GM21390 (cell line): ENCODE measurements around the gene MICAL1.
A peak's percentile ranks its signal among the peaks of the same experiment; 100 is the strongest.

Experiments
- ATAC-seq: cut with Tn5 transposase; IDR thresholded peaks from one replicate; pipeline ENCODE4 v1.9.1; 2021; ENCODE audit not compliant: unreplicated experiment

The MICAL1 gene

GRCh38 chr6:109455437-109456110 lies at the start of gene MICAL1:
Gene MICAL1, minus strand, starts transcription at chr6:109455772. Its CDS starts 1,576 bp downstream, at chr6:109454196.
- ATAC-seq, result peak; percentile 56

- ATAC-seq, result no peak
Measured at GRCh38 chr6:109503327-109504224, 48.0 kb upstream of the MICAL1 start.

DNA sequence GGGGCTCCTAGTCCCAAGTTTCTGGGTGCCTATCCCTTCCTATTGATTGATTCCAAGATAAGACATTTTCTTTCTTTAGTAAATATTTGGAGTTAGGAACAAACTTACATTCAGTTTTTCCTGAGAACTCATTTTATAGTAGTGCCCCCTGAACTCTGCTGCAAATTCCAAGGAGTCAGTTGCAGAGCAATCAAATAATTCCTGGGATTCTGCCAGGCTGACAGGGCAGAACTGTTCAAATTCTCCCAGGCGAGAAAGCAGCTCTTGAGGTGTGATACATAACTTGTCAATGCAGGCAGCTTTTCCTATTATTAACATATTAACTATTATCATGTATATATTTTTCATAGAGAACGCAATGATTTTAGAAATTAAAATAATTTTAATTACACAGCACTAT lies 43.4 kb upstream of the MICAL1 start:
- ATAC-seq, result no peak

DNA sequence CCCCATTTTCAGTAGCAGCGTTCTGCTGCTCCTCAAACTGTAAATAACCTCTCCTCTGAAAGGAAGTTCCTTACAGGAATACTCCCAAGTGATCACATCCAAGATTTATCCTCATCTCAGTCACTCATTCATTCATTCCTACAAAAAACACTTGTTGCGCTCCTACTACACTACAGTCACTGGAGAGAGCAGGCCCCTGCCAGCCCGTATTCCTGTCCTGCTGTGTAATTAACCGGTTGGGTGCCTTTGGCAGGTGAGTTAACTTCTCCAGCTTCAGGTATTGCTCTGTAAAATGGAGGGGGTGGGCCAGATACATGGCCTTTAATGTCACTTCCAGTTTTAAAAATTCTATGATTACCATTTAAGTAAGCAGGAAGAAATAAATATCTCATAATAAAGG lies 42.5 kb upstream of the MICAL1 start:
- no peak for ATAC-seq

DNA sequence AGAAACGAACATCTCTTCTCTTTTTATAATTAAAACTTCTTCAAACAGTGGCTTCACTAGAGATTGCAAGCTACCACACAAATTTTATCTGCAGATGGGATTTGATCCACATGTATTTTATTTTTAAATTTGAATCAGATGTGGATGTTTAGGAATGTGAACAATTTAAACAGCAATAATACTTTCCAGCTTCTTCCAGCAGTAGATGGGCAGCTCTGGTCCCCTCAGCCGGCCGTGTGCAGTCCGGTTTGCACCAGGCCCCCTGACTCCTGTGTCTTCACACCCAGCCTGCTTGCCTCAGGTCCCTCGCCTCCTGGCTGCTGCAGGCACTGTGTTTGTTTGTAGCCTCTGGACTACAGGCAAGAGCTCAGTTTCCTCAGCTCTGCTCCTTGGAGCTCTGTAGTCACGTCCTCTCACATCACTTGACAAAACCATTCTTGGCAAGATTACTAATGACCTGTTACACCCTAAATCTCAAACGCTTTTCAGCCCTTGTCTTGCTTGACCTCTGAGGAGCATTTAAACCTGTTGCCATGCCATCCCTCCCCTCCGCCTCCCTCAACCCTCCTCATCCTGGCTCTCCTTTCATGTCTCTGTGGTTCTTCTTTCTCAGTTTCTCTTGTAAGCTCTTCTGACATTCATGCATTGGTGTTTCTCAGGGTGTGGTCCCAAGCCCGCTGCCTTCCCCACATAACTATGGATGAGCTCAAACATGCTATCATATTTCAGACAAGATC lies 40.6 kb upstream of the MICAL1 start:
- no peak for ATAC-seq

- ATAC-seq, result no peak
Measured at GRCh38 chr6:109493865-109494264, 38.3 kb upstream of the MICAL1 start.

GRCh38 chr6:109491207-109491938 lies 35.8 kb upstream of the MICAL1 start:
- ATAC-seq, result no peak

GRCh38 chr6:109490713-109491112 lies 35.1 kb upstream of the MICAL1 start:
- ATAC-seq, result no peak

- ATAC-seq, result no peak
Measured at GRCh38 chr6:109488001-109488400, 32.4 kb upstream of the MICAL1 start.

- ATAC-seq, result no peak
Measured at GRCh38 chr6:109486068-109486467, 30.5 kb upstream of the MICAL1 start.

GRCh38 chr6:109485266-109485935 lies 29.8 kb upstream of the MICAL1 start:
- ATAC-seq, result no peak

- no peak for ATAC-seq
Measured at GRCh38 chr6:109484122-109484521, 28.6 kb upstream of the MICAL1 start.

DNA sequence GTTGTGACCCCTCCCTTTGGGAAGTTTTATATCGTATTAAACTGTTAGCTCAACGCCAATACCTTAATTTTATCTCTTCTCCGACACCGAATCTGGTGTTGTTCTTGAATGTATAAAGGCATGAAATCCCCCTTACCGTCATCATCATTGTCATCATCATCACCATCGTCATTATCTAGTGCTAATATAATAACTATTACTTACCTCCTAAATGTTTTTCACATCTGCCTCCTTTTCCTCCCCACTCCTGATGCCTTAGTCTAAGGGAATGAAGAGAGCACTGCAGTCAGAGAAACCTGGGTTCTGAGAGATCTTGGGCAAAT lies 28.1 kb upstream of the MICAL1 start:
- no peak for ATAC-seq

GRCh38 chr6:109482905-109483734 lies 27.5 kb upstream of the MICAL1 start, which contains the start of gene ZBTB24:
Gene ZBTB24, minus strand, starts transcription at chr6:109483219. Its CDS starts 1,193 bp downstream, at chr6:109482026.
- peak; percentile 88 for ATAC-seq

DNA sequence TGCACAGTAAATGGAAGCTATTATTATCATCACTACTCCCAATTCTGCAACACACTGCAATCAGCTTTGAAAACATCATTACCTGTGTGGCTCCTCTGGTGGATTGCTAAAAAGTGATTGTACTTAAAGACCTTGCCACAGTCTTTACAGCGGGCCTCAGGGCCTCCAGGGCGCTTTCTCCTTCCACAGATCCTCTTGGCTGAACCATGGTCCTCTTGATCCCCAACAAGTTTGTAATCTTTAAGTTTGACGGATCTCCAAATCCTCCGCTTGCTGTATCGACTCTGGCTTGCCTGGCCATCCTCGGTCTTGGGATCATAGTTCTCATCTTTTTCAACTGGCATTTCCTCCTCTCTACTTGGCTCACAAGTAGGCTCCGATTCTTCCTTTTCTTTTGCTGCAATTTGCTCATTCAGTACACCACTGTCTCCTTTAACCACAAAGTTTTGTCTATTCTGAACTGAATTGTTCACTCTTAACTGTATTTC lies 25.5 kb upstream of the MICAL1 start:
- ATAC-seq, result no peak

GRCh38 chr6:109478841-109479624 lies 23.5 kb upstream of the MICAL1 start:
- ATAC-seq, result no peak

GRCh38 chr6:109478222-109478805 lies 22.7 kb upstream of the MICAL1 start:
- no peak for ATAC-seq

DNA sequence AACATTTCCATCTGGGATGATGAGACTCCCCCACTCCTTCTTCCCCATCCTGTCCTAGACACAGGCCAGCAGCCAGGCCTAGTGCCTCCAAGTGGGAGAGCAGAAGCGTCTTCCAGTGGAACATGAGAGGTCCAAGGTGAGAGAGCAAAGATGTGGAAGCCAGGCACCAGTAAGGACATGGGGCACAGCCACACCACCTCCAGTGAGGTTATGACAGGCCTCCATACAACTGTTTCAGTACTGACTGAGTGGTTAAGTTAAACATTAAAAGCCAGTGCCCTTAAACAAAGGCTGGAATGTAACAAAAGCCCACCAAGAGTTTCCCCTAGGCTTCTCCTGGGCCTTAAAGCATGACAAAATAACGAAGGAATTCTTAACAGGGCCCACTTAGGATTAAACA lies 22.2 kb upstream of the MICAL1 start:
- ATAC-seq, result no peak
